GM21360 (cell line): ENCODE data around the gene SCG5.

Experiments used
- ATAC-seq: cut with Tn5 transposase; IDR thresholded peaks from one replicate; pipeline ENCODE4 v1.9.1; 2021; ENCODE audit warnings: mild to moderate bottlenecking, moderate library complexity; ENCODE audit not compliant: unreplicated experiment

Gene SCG5

DNA sequence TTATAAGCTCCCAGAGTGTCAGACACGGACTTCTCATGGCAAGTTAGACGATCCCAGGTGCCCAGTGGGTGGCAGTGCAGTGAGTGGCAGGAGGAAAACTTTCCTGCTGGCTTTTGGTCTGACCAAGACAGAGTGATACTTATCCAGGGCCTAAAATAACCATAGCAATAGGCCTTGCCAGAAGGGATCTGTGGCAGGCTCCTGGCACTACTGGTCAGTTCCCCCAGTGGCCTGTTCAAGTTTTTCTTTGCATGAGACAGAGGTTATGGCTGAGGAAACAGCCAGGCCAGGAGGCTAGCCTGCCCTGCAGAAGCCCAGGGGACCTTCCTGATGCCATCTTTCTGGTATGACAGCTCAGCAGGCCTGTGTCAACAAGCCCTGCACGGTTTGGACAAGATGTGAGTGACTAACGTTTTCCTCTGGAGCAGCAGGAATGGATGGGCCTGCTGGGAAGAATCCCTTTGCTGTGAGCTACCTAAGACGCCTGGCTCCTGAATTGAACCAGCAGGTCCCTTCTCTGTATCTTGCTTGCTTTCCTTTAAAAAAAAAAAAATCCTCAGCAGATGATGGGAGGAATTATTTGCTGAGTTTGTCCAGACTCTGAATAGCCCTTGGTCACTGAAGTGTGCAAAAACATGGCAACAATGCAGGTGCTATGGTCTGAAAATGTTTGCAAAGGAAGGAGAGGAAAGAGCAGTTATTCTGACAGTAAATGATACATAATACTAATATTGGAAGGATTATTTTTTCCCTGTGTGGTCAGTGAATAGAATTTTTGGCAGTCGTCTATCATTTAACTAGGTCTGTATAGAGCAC, 18.0 kb downstream of the SCG5 start:
- ATAC-seq, result no peak

DNA sequence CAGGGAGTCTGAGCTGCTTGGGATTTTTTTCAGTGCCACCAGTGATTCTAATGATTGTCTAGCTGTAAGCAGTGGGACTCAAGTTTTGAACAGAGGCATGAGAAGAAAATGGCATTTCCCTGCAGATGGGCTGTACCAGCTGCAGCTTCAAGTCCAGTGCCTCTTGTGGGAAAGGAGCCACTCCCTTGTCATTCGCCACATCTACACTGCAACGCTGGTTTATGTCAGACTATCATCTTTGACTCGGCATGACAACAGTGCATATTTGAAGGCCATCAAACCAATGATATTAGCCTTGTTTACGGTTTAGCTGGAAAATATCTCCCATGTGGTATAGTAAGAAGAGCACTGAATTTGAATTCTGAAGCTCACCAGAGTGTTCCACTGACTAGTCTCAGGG, 22.2 kb downstream of the SCG5 start:
- ATAC-seq, result no peak

DNA sequence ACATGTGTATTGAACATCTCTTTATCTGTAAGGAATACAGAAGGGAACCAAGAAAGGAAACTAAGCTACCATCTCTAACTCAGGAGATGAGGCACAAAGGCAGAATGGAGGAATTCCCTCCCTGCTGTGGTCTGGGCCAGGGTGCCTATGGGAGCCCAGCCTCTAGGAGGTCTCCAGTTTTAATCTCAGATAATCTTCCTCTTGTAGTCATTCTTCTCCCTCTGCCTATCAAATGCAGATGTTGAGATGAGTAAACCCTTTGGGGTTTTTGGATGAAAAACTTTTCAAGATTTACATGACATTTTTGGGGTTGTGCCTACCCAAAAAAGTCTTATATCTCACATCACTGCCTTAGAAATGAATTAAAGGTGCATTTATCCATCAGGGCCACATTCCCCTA, 23.3 kb downstream of the SCG5 start:
- ATAC-seq, result no peak

DNA sequence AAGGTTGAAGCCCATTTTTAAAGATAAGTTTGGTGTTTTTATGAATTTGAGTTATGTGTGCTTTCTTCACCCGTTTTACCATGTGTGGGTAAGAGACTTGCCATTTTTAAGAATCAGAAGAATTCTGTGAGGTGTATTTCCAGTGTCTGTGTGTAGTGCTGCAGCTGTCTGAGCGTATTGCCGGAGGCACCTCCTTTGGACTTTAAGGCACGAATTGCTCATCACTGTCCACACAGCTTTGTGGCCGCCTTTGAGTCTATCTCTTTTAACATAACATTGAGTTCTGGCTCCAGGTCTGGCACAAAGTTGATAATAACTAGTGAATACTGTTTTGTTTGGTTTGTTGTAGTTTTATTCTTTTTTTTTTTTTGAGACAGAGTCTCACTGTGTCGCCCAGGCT, 25.8 kb downstream of the SCG5 start:
- no peak for ATAC-seq

DNA sequence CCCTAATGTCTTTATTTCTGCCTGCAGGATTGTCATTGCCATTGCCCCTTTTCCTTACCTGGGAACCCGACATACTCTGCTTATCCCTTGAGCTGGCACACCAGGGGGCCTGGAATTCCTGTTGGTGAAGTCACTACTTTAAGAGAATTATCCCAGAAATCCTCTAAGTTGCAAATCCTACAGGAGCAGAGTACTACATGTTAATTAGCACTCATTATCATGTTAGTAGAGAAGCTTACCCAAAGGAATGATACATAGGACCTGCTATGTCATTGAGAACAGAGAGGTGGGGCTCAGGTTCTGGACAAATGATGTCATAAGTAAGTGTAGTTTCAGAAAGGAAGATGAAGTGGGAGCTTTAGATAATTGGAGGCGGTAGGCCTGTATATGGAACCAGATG, 27.4 kb downstream of the SCG5 start:
- no peak for ATAC-seq

DNA sequence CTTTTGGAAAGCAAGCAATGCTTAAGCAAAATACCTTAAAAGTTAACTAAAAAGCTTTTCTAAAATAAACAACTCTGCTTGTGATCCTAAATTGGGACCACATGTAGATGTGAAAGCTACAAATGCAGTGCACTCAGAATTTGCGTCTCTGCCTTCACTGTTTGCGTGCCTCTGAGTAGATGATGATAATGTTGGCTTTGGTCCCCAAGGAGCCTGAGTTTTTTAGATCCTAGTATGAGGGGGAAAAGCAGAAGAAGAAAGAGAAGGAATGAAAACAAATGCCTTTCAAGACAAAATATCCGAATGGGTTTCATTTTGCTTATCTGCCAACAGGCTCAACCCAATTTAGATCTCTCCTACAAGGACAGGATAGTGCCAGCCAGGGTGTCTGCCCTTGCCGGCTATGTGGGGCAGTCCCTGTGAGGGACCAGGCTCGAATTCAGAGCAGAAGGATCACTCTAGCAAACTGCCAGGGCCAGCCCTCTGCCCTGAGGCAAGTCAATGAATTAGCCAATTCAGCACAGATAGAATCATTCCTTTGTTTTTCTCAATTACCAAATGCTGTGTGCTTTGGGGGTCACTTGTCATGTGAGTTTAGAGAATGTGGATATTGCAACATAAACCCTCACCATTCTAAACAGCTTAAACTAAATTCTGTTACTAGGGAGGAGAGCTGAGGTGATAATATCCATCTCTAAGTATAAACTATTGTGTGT, 28.5 kb downstream of the SCG5 start:
- no peak for ATAC-seq

DNA sequence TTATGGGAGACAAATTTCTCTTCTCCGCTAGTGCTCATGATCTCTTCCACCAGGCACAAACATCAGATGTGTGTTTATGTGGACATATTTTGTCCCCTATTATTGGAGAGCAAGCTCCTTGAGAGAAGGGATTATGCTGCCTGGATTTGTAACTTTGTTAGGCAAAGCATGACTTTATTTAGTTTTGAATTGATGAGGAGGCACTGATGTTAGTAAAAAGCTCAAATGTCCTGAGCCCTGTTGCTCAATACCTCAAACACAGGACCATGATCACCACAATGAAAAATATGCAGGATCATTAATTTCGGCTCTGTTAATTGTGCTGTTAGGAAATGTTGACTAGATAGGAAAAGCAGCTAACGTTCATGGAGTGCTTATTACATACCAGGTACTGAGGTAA, 29.1 kb downstream of the SCG5 start:
- no peak for ATAC-seq

DNA sequence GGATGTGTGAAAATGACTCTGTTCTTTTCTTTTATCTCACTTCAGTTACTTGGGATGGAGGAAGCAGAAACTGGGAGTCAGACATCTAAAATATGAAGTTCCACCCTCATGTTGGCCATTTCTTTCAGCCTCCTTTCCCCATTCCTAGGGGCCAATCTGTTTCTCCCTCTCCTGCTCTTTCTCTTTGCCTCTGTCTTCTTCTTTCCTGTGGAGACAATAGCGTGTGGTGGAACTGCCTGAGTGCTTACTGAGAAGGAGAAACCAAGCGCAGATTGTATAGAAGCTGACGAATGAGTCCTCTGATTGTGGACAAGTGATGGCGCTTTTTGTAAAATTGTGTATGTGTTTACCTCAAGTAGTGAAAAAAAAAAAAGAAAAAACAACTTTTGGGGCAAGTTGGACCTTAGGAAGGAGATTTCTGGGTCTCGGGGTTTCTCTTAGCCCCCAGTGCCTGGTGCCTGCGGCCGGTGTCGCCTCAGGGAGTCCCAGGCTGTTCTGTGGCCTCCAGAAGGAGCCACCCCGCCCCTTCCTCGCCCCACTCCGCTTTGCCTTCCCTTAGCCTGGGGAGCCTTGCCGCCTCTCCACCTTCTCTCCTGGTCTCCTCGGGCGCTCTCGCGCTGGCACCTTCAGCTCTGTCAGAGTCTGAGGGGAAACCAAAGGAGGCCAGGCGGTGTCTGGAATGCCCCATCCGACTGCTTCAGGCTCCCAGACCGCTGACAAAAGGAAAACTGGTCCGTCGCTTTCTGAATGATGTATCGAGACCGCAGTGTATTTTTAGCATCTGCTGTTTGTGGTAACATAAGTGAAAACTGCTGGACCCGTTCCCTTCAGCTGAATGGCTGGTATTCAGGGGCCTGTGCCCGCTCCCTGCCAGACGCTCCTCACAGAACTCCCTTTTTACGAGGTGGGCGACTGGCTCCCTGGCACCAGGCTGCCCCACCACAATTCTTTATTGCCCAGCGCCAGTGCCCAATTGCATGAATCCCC, 30.1 kb downstream of the SCG5 start:
- no peak for ATAC-seq

DNA sequence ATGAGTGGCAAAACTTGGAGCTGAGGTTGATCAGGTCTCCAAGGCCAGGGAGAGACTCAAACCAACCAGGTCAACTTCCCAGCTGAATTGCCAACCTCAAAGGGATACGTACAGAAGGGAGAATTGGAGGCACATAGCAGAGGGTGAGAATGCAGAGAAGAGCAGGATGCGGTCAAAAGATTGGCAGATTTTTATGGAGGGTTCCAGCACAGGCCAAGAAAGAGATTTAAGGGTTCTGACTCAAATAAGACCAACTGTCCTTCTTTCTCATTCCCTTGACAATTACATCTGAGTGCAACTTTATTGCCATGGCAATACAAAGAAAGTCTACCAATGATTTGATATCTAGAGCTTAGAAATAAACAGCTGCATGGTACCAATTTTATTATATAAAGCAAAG, 33.2 kb downstream of the SCG5 start:
- no peak for ATAC-seq

DNA sequence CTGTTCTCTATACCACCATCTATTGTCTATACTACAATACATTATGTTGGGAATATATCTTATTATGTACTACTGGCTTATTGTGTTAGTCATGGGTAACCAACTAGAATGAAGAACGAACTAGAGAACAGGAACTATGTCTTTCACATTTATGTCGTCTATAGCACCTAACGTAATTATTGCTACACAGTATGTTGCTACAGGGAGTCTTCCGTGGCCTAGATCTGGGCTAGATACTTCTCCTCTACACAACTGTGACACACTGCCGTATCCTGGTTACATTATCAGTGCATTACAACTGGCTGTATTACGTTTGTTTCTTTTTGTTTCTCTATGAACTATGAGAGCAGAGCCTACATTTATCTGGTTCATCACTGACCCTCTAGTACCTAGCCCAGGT, 34.0 kb downstream of the SCG5 start:
- ATAC-seq, result no peak

DNA sequence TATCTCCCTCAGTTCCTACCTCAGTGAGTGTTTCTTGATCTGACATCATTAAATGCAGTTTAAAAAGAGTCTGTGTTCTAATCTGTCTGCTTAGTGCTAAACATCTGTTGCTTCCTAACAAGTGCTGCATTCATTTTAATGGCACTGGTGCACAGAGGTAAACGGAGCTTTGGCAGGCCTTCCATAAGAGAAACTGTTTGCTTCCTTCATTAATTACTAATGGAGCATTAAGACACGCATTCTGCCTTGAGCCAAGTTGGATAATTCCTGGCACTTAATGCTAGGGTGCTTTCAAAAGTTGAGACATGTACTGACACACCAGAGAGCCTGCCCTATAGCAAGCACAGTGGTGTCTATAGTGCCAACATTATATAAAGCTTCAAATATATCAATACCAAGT, 34.7 kb downstream of the SCG5 start:
- ATAC-seq, result no peak

DNA sequence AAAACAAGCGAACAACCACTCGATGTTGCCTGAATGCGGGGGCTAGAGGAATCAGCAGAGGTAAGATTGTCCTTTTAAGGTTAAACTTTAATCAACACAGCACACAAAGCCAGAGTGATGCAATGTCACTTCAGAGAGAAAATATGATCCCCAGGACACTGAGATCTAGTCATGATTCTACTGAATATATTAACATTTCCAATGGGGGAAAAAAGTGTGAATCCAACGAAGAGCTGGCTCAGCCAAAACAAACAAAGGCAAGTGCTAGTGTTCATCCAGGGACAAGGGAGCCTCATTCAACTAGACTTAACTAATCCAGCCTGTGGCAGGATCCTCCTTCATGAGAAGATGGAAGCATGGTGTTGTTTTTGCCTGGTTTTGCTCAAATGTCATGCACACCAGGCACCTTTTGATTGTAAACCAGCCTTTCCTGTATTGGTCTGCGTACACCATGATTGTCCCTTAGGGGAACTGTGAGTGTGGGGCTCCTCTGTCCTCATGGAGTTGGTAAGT, 35.8 kb downstream of the SCG5 start:
- ATAC-seq, result no peak

DNA sequence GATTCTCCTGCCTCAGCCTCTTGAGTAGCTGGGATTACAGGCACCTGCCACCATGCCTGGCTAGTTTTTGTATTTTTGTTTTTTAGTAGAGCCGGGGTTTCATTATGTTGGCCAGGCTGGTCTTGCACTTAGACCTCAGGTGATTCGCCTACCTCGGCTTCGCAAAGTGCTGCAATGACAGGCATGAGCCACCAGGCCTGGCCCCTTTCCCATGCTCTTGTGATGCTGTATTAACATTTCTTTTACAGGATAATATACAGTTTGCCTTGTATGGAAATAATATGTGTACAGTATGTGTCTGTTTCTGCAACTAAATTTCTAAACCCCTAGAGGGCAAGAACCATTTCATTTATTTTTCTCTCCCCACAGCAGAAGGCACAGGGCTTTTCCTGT, 37.8 kb downstream of the SCG5 start:
- no peak for ATAC-seq

DNA sequence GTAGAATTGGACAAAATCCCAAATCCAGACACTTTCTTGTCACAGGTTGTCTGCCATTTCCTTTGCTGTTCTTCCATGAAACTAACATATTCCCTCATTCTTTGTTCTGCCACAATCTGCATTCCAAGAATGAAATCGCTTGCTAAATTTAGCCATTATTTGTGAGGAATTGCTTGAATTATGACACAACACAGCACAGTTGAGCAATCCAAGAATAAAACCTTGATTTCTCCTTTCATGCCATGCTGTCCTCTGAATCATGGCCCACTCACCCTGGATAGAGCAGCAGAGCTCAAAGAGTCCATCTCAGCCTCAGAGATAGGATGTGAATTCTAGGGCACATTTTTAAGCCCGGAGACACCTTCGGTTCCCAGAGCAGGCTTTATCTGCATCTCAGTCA, 41.1 kb downstream of the SCG5 start:
- no peak for ATAC-seq

DNA sequence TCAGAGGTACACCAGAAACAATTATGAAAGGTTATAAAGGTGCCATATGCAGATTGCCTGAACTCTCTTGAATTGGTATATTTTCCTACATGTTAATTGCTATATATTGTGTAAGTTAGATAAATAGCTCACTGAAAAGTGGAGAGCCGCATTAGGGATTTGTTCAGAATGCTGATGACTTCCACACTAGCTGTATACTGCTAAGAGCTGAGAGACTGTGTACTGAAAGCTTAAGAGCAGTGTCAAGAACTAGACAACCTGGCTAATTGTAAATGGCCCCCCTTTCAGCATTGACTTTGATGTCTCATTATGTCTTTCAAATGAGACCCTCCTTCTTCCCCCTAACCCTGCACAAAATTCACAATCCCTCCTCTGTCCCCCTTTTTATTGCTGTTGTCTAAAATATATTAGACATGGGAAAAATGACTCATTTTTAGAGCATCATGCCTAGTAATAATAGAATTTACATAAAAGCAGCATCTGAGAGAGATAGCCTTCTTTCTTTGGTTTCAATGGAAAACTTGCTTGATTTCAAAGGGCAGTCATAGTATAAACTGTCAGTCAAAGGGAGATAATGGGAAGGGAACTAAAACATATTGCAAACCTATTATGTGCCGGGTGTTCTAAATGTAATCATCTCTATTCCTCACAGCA, 41.6 kb downstream of the SCG5 start:
- ATAC-seq, result no peak

DNA sequence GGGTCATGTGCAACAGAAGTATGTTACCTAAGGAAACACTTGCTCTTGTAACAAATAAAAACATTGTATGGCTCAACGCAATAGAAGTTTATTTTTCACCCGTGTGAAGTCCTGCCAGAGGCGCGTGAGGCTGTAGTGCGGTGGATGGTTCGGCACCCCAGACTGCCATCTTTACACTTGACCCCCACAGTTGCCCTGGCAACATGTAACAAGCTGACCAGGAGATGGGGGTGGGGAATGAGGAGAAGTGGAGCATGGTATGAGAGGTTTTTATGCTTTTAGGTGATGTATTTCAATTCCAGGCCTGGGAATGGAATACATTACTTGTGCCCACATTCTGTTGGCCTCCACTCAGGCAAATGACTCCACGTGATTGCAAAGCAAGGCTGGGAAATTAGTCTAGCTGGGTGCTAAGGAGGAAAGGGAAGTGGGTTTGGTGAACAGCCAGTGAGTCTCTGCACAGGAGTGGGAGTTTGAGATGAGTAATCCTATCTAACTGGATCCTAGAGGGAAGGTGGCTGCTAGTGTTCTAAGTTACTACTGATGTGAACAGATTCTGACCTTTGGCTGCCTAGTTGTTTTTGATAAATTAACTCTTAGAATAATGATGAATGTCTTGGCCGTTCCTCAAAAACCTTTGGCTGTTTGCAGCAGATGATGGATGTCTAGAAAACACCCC, 42.5 kb downstream of the SCG5 start:
- ATAC-seq, result no peak

DNA sequence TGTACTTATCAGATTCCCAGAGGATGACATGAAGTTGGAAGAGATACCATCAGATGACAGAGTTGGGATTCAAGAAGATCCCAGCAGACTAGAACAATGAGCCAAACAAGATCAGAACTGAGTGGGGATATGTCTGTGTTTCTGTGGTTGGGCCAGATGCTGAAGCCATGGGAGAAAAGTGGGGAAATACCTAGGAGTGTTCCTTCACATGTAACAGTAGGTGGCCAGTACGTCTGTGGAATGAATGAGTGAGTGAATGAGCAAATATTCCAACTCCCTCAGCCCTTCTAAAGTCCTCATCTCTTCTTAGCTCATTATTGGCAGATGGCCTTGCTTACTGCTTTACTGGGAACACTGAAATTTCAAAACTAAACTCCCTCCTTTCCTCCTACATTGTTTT, 44.1 kb downstream of the SCG5 start:
- ATAC-seq, result no peak

DNA sequence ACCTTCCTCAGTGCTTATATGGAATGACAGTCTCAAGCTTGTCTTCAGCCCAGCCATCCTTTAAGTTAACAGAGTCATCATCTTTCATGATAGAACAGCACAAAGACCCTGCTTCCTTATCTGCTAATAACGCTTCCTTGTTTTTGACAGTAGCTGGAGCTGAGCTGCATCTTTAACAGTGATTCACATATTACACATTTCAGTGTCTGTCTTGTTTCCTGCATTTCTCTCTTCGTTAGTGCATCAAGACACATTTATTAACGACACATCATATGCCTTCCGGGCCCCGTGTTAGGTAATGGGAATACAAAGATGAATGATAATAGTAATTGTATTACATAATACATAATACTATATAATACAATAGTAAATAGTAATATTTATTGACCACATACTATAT, 46.0 kb downstream of the SCG5 start:
- no peak for ATAC-seq

DNA sequence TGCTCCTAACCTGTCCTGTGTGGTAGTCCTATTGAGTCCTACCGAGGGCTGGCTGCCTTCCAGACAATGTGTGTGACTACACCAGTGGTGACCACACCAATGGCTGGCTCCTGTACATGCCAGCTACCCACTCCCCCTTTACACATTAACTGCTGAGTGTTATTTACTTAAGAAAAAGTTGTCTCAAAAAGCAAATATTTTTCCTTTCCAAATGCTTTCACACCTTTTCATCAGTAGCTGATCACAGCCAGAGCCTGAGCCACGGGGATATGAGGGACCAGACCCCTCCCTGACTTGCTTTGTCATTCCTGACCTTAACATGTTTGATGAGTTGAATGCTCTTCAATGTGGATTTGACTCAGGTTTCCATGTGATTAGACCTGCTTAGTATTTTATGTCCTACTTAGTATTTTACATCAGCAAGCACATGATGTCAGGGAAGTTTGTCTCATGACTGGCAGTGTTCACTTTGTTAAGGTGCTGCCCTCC, 46.7 kb downstream of the SCG5 start:
- ATAC-seq, result no peak
